Karpas-422 (cell line): ENCODE results near the gene TMEM132C. TPM values are rescaled to one million over a fixed set of nuclear protein-coding genes. Genes with fewer than 3 reads are reported as not detected.

ENCODE experiments used
- DNase-seq: peaks from one replicate; pipeline ENCODE4 v3.0.0-alpha.2; 2015
- H2AFZ ChIP-seq: fragments of 200-600 bp; sonication (generic); 2 replicates; pipeline ENCODE4 v1.6.1; 2014; ENCODE audit warnings: antibody characterized with exemption, low read length, mixed read lengths
- H3K27ac ChIP-seq: fragments of 200-600 bp; sonication (generic); 2 replicates; pipeline ENCODE4 v1.5.1; 2014; ENCODE audit warnings: mild to moderate bottlenecking, low read length, moderate library complexity
- H3K27me3 ChIP-seq: fragments of 200-600 bp; sonication (generic); 2 replicates; pipeline ENCODE4 v1.6.1; 2014; ENCODE audit warnings: low read length, mixed read lengths
- H3K36me3 ChIP-seq: fragments of 200-600 bp; sonication (generic); 2 replicates; pipeline ENCODE4 v1.6.1; 2014; ENCODE audit warnings: low read length, mixed read lengths; ENCODE audit not compliant: insufficient read depth
- H3K4me1 ChIP-seq: fragments of 200-600 bp; sonication (generic); 2 replicates; pipeline ENCODE4 v1.6.1; 2014; ENCODE audit warnings: mild to moderate bottlenecking, low read length, mixed read lengths
- H3K4me2 ChIP-seq: fragments of 200-600 bp; sonication (generic); 2 replicates; pipeline ENCODE4 v1.6.1; 2014; ENCODE audit warnings: low read length, low read depth, mild to moderate bottlenecking; ENCODE audit not compliant: poor library complexity, severe bottlenecking
- H3K4me3 ChIP-seq: fragments of 200-600 bp; sonication (generic); 2 replicates; pipeline ENCODE4 v1.5.1; 2014; ENCODE audit warnings: mild to moderate bottlenecking, antibody characterized with exemption, low read length, mixed read lengths
- H3K79me2 ChIP-seq: fragments of 200-600 bp; sonication (generic); 2 replicates; pipeline ENCODE4 v1.6.1; 2014; ENCODE audit warnings: mild to moderate bottlenecking, low read length, mixed read lengths
- H3K9ac ChIP-seq: fragments of 200-600 bp; sonication (generic); 2 replicates; pipeline ENCODE4 v1.6.0; 2014; ENCODE audit warnings: low read length
- H3K9me2 ChIP-seq: fragments of 200-600 bp; sonication (generic), shearing (Covaris generic); replicated peaks from 2 replicates; pipeline ENCODE4 v1.6.0; 2014; ENCODE audit warnings: mild to moderate bottlenecking, low read length, moderate library complexity; ENCODE audit not compliant: insufficient read depth
- H3K9me3 ChIP-seq: fragments of 300-700, 200-600 bp; sonication (generic); 2 replicates; pipeline ENCODE4 v1.6.1; 2014; ENCODE audit warnings: low read length, mixed read lengths
- H4K20me1 ChIP-seq: fragments of 200-600 bp; sonication (generic); 2 replicates; pipeline ENCODE4 v1.6.1; 2014; ENCODE audit warnings: mild to moderate bottlenecking, antibody characterized with exemption, low read length, low read depth; ENCODE audit not compliant: insufficient read depth
- total RNA-seq: library from RNA; depleted of rRNA; stranded (reverse); fragments of >200 nt; shearing (Covaris generic); gene quantifications from 2 replicates; pipeline ENCODE4 v1.2.3, GENCODE V29; 2014; ENCODE audit warnings: low replicate concordance

TMEM132C gene
- total RNA-seq, 1 experiment from 2014 or later, result not detected

DNA sequence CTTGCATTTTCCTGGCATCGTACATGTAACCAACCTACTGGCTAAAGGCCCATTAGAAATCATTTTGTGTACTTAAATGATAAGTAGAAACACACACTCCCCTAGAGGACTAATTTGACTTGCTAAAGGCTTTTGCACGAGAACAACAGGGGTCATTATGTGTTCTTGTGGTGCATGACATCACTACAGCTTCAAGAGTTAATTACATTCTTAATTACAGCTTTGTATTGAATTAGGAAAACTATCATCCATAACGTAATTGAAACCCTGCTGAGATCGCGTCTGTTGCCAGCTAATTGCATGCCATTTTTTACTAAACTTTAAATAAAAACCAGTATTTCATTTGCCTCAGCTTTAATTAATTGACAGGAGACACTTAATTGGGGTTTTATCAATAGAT lies 51.4 kb downstream of the TMEM132C start:
- no peaks in the 10 kb centered on the region for H3K4me1 ChIP-seq
- no peaks in the 10 kb centered on the region for H3K79me2 ChIP-seq
- H3K36me3 ChIP-seq, result no peaks in the 10 kb centered on the region
- DNase-seq, result no peak
- no peak overlapping the region for H2AFZ ChIP-seq
- H3K4me3 ChIP-seq, result no peak overlapping the region
- no peaks in the 10 kb centered on the region for H3K9me3 ChIP-seq
- no peak overlapping the region for H3K9ac ChIP-seq
- H4K20me1 ChIP-seq, result no peaks in the 10 kb centered on the region
- no peak overlapping the region for H3K27ac ChIP-seq
- no peaks in the 10 kb centered on the region for H3K27me3 ChIP-seq
- H3K4me2 ChIP-seq, result no peak overlapping the region
- H3K9me2 ChIP-seq, result 0 out of 2 replicates have a peak, but pooled peaks cover 2% of the 10 kb centered on the region

DNA sequence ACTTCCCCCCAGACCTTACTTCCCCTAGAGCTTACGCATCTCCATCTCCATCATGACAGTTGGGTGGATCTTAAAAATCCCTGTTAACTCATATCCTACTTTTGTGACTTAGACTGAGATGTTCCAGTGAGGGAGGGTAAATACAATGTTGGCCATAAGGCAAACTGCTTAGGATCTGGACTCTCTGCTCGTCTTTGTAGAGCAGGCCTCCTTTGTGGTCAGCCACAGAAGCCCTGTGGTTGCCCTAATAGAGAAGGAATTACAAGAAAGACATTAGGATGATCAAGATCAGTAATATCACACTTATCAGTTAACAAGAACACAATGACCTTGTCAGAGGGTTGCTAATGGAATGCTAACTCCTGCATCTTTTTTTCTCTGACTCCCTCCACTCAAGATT lies 52.0 kb downstream of the TMEM132C start:
- Histone ChIP-seq H3K9ac (no peak overlapping the region), H3K4me1 (no peaks in the 10 kb centered on the region), H3K27me3 (no peaks in the 10 kb centered on the region), H2AFZ (no peak overlapping the region), H3K9me3 (no peaks in the 10 kb centered on the region), H3K4me3 (no peak overlapping the region), H3K79me2 (no peaks in the 10 kb centered on the region), H4K20me1 (no peaks in the 10 kb centered on the region), H3K9me2 (0 out of 2 replicates have a peak, but pooled peaks cover 2% of the 10 kb centered on the region), H3K4me2 (no peak overlapping the region), H3K36me3 (no peaks in the 10 kb centered on the region), H3K27ac (no peak overlapping the region)
- DNase-seq, result no peak

DNA sequence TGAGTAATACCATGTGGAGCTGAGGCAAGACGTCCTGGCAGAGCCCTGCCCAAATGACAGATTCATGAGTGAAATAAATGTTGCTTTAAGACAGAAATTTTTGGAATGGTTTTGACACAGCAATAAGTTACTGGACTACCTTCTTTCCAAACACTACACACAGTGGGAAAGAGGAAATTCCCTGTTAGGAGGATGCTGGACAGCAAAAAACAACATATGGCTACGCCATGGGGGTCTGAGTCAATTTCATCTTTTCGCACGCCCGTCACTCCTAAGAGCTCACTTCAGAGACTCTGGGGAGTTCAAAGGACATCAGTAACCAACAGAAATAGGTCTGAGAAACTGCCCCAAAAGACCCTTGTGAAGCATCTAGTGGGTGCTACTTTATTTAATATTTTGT lies 55.4 kb downstream of the TMEM132C start:
- H3K9ac ChIP-seq, result no peak overlapping the region
- H3K27me3 ChIP-seq, result no peaks in the 10 kb centered on the region
- no peak overlapping the region for H3K4me2 ChIP-seq
- no peak for DNase-seq
- no peaks in the 10 kb centered on the region for H3K9me3 ChIP-seq
- H3K4me1 ChIP-seq, result no peaks in the 10 kb centered on the region
- no peak overlapping the region for H3K4me3 ChIP-seq
- no peaks in the 10 kb centered on the region for H3K36me3 ChIP-seq
- no peaks in the 10 kb centered on the region for H3K79me2 ChIP-seq
- no peak overlapping the region for H2AFZ ChIP-seq
- H3K27ac ChIP-seq, result no peak overlapping the region
- no peaks in the 10 kb centered on the region for H4K20me1 ChIP-seq
- 0 out of 2 replicates have a peak, but pooled peaks cover 2% of the 10 kb centered on the region for H3K9me2 ChIP-seq

DNA sequence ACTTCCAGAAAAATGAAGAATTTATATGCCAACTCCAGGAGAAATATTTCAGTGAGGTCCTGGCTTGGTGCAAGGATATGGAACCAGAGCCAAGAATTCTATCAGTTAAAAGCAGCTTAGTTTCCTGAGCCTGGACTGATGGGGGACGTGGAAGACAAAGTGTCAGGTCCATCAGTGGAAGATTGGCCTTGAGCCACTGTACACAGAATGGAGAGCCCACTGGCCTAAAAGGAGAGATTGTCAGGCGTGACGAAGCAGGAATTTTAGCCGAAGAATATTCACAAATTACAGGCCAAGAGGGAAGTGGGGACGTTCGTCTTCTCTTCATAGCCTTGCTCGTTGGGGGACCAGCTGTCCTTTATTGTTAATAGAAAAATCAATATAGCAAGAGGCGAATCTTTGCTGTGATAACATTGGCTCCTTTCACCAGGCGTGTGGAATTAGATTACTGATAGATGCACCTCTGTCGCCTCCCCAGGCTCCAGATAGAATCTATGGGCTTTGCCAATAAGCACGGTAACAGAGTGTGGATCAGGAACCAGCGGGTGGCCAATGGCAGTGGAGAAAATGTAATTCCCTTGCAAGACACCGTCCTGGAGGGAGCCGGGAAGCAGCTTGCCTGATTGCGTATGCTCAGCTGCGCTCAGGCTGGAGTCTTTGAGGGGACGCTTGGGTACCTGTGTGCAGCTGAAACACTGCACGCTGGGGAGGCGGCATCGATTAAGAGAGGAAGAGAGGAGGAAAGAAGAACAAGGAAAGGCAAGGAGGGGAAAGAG lies 56.4 kb downstream of the TMEM132C start:
- Histone ChIP-seq H3K9me2 (0 out of 2 replicates have a peak, but pooled peaks cover 2% of the 10 kb centered on the region), H2AFZ (no peak overlapping the region), H3K79me2 (no peaks in the 10 kb centered on the region), H3K27me3 (no peaks in the 10 kb centered on the region), H3K9ac (no peak overlapping the region), H3K4me2 (no peak overlapping the region), H3K4me1 (no peaks in the 10 kb centered on the region), H3K4me3 (no peak overlapping the region), H3K27ac (no peak overlapping the region), H3K9me3 (no peaks in the 10 kb centered on the region), H3K36me3 (no peaks in the 10 kb centered on the region), H4K20me1 (no peaks in the 10 kb centered on the region)
- no peak for DNase-seq

DNA sequence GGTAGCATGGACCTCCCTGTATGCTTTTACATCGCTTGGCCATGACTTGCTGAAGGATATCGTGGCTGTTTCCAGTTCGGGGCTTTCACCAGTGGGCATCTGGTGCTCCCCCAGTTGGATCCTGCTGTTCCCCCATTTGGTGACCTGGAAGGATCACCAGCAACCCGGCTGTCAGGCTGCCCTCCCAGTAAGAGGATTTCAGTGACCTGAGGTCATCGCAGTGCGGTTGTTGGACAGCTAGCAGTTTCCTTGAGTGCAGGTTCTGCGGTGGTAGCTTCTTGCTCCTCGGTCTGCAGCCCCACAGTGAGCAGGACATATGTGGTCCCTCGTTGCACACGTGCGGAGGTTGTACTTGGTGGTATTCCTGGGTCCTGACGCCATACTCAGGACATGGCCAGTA lies 58.7 kb downstream of the TMEM132C start:
- Histone ChIP-seq H4K20me1 (no peaks in the 10 kb centered on the region), H3K36me3 (no peaks in the 10 kb centered on the region), H3K9me2 (no peaks in the 10 kb centered on the region), H3K4me3 (no peak overlapping the region), H3K79me2 (no peaks in the 10 kb centered on the region), H3K4me1 (no peaks in the 10 kb centered on the region), H3K27ac (no peak overlapping the region), H3K9me3 (no peaks in the 10 kb centered on the region), H2AFZ (no peak overlapping the region), H3K27me3 (no peaks in the 10 kb centered on the region), H3K9ac (no peak overlapping the region), H3K4me2 (no peak overlapping the region)
- no peak for DNase-seq

DNA sequence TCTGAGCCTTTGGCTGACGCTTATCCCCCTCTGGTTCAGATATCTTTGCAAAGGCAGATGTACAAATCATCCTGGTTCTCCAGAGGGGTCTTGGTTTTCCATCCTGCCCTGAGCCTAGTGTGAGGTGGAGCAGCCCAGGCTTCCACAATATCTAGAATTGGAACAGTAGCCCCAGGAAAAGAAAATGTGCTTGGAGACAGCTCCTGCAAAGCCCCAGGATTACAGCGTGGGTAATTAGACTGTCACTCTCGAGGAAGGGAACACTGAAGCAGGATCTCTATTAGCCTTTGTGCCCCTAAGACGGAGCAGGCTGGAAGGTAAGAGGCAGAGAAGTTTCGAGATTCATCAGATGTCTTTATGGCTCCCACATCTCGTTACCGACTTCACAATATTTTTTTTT lies 59.4 kb downstream of the TMEM132C start:
- H4K20me1 ChIP-seq, result no peaks in the 10 kb centered on the region
- DNase-seq, result no peak
- H2AFZ ChIP-seq, result no peak overlapping the region
- no peaks in the 10 kb centered on the region for H3K9me3 ChIP-seq
- no peaks in the 10 kb centered on the region for H3K9me2 ChIP-seq
- H3K79me2 ChIP-seq, result no peaks in the 10 kb centered on the region
- no peak overlapping the region for H3K4me3 ChIP-seq
- H3K4me2 ChIP-seq, result no peak overlapping the region
- H3K4me1 ChIP-seq, result no peaks in the 10 kb centered on the region
- H3K9ac ChIP-seq, result no peak overlapping the region
- no peaks in the 10 kb centered on the region for H3K27me3 ChIP-seq
- H3K27ac ChIP-seq, result no peak overlapping the region
- no peaks in the 10 kb centered on the region for H3K36me3 ChIP-seq

DNA sequence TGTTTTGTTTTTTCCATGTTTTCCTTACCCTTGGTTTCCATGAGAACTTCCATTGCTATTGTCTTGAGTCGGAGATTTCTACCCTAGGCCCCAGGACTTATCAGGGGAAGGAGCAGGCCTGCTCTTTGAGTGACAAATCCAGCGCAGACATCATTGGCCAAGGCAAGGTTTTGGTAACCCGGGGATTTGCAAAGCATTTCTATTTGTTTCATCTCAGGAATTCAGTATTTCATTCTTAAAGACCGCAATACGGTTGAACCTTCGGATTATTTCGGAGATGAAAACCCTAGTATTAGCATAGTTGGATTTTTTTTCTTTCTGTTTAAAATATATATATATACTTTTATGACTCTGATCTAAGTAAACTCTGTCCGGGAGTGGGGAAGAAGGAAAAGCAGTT lies 62.0 kb downstream of the TMEM132C start:
- H3K36me3 ChIP-seq, result no peaks in the 10 kb centered on the region
- H3K4me2 ChIP-seq, result no peak overlapping the region
- H3K27me3 ChIP-seq, result no peaks in the 10 kb centered on the region
- no peak for DNase-seq
- H3K9me2 ChIP-seq, result no peaks in the 10 kb centered on the region
- H3K9ac ChIP-seq, result no peak overlapping the region
- H3K9me3 ChIP-seq, result no peaks in the 10 kb centered on the region
- H4K20me1 ChIP-seq, result no peaks in the 10 kb centered on the region
- no peak overlapping the region for H3K4me3 ChIP-seq
- H2AFZ ChIP-seq, result no peak overlapping the region
- no peaks in the 10 kb centered on the region for H3K4me1 ChIP-seq
- no peak overlapping the region for H3K27ac ChIP-seq
- H3K79me2 ChIP-seq, result no peaks in the 10 kb centered on the region

DNA sequence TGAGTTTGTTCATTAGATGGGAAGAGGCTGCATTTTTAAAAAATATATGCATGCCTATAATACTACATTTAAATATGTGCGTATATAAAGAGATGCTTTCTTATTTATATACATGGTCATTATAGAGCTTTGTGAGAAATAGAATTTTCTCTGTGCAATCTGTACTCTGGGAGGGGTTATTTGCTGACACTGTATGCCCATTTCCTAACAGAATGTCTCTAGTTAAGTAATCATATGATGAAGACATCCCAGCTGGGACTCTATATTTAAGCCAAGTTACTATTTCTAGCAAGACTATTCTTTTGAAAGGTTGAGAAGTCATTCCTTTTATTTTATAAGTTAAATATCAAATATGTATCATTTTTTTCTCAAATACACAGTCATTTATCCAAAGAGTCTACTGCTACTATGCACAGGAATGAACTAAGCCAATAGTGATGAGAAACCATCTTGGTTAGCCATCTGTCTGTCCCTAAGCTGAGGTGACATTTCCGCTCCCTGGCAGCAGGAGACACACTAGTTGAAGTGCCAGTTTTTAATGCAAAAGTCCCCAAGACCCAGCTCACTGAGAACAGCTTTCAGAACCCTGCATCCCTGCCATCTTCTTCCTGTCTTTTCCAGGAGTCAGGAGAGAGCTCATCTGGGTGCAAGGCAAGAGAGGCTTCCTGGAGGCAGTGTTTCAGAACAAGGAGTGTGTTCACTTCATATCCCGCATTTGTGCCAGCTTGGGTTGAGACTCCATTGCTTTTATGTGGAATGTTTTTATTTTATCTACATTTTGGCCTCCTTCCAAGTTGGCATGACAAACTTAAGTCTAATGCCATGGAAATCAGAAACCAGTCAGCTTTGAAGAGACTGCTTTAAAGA lies 69.5 kb downstream of the TMEM132C start:
- Histone ChIP-seq H3K9me3 (no peaks in the 10 kb centered on the region), H3K9ac (no peak overlapping the region), H3K4me1 (no peaks in the 10 kb centered on the region), H3K36me3 (no peaks in the 10 kb centered on the region), H3K79me2 (no peaks in the 10 kb centered on the region), H3K4me2 (no peak overlapping the region), H2AFZ (no peak overlapping the region), H3K9me2 (no peaks in the 10 kb centered on the region), H3K4me3 (no peak overlapping the region), H3K27me3 (no peaks in the 10 kb centered on the region), H4K20me1 (no peaks in the 10 kb centered on the region), H3K27ac (no peak overlapping the region)
- no peak for DNase-seq
